ENCODE results near the gene SPINK9.

The SPINK9 gene

GRCh38 chr5:148333262-148333849 lies 2.0 kb upstream of the SPINK9 start:
- no peaks in the 10 kb centered on the region for H3K36me3 ChIP-seq (ENCODE audit: insufficient read depth, low read length)
- H3K9me3 ChIP-seq (ENCODE audit: low read length): no peaks in the 10 kb centered on the region
- H3K4me3 ChIP-seq (ENCODE audit: low read depth in 1 of 2, low read length in 2 of 2): no peak overlapping the region
- H3K4me1 ChIP-seq (ENCODE audit: insufficient read depth, low read length): no peaks in the 10 kb centered on the region
- H3K9ac ChIP-seq (ENCODE audit: low read length): no peak overlapping the region
- no peak overlapping the region for H3K27ac ChIP-seq (ENCODE audit: low read depth, low read length)
- no peaks in the 10 kb centered on the region for H3K27me3 ChIP-seq (ENCODE audit: control insufficient read depth in 1 of 2, insufficient read depth in 2 of 2, low read length in 2 of 2)

DNA sequence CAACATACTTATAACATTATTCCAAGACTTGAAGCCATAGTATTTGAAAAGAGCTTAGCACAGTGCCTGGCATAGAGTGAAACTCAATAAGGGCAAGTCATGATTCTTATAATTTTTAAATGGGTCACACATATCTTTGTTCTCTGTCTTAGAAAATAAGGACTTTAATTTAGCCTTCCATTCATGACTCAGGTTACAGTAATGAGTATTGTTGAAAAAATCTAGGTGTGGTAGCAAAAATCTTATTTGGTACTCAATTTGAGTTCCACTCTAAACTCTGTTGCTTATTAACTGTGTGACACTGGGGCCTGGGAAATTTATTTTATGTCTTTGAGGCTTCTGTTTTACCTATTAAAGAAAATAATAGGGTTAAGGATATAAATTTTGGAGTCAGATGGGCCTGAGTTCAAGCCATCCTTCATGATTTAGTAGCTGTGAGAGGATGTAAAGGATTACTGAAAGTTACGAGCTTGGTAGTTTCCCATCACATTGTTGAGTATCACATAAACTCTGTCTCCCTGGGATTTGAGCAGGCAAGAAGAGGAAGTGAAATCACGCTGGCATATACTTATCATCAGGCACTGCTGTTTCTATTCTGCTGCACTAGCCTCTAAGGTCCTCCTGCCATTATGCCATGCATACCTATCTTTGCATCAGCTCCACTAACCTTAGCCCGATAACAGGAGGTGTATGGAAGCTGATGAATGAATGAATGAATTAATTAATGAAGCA lies 1.5 kb downstream of the SPINK9 start:
- Histone ChIP-seq H3K9ac (ENCODE audit: low read length) (no peak overlapping the region), H3K4me1 (ENCODE audit: insufficient read depth, low read length) (no peaks in the 10 kb centered on the region), H3K36me3 (ENCODE audit: insufficient read depth, low read length) (no peaks in the 10 kb centered on the region), H3K27me3 (ENCODE audit: control insufficient read depth in 1 of 2, insufficient read depth in 2 of 2, low read length in 2 of 2) (no peaks in the 10 kb centered on the region), H3K4me3 (ENCODE audit: low read depth in 1 of 2, low read length in 2 of 2) (no peak overlapping the region), H3K9me3 (ENCODE audit: low read length) (no peaks in the 10 kb centered on the region), H3K27ac (ENCODE audit: low read depth, low read length) (no peak overlapping the region)

GRCh38 chr5:148342371-148343045 lies 7.1 kb downstream of the SPINK9 start:
- Histone ChIP-seq H3K9me3 (ENCODE audit: low read length) (no peaks in the 10 kb centered on the region), H3K4me3 (ENCODE audit: low read depth in 1 of 2, low read length in 2 of 2) (no peak overlapping the region), H3K27ac (ENCODE audit: low read depth, low read length) (no peak overlapping the region), H3K9ac (ENCODE audit: low read length) (no peak overlapping the region), H3K27me3 (ENCODE audit: control insufficient read depth in 1 of 2, insufficient read depth in 2 of 2, low read length in 2 of 2) (no peaks in the 10 kb centered on the region), H3K4me1 (ENCODE audit: insufficient read depth, low read length) (no peaks in the 10 kb centered on the region), H3K36me3 (ENCODE audit: insufficient read depth, low read length) (no peaks in the 10 kb centered on the region)

DNA sequence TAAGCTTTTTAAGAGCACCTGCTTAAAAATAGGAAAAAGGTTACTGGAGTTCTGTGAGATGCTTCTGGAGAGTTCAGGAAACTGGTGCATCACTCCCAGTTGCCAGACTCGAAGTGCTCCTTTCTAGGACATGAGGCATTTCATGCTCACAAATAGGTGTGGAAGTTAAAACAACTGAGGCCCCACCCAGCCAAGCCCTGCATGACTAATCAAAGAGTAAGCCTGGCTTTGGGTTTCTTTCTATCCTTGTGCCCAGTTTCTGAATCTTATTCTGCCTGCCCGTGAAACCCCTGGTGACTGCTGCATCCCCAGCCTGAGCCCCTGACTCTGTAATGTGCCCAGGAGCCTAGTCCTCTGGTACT lies 7.7 kb downstream of the SPINK9 start:
- no peaks in the 10 kb centered on the region for H3K27me3 ChIP-seq (ENCODE audit: control insufficient read depth in 1 of 2, insufficient read depth in 2 of 2, low read length in 2 of 2)
- no peak overlapping the region for H3K4me3 ChIP-seq (ENCODE audit: low read depth in 1 of 2, low read length in 2 of 2)
- H3K36me3 ChIP-seq (ENCODE audit: insufficient read depth, low read length): no peaks in the 10 kb centered on the region
- no peak overlapping the region for H3K27ac ChIP-seq (ENCODE audit: low read depth, low read length)
- H3K4me1 ChIP-seq (ENCODE audit: insufficient read depth, low read length): no peaks in the 10 kb centered on the region
- no peak overlapping the region for H3K9ac ChIP-seq (ENCODE audit: low read length)
- H3K9me3 ChIP-seq (ENCODE audit: low read length): no peaks in the 10 kb centered on the region

GRCh38 chr5:148343603-148344487 lies 8.5 kb downstream of the SPINK9 start:
- Histone ChIP-seq H3K36me3 (ENCODE audit: insufficient read depth, low read length) (no peaks in the 10 kb centered on the region), H3K9me3 (ENCODE audit: low read length) (no peaks in the 10 kb centered on the region), H3K4me1 (ENCODE audit: insufficient read depth, low read length) (no peaks in the 10 kb centered on the region), H3K27me3 (ENCODE audit: control insufficient read depth in 1 of 2, insufficient read depth in 2 of 2, low read length in 2 of 2) (no peaks in the 10 kb centered on the region), H3K4me3 (ENCODE audit: low read depth in 1 of 2, low read length in 2 of 2) (no peak overlapping the region), H3K9ac (ENCODE audit: low read length) (no peak overlapping the region), H3K27ac (ENCODE audit: low read depth, low read length) (no peak overlapping the region)

- Histone ChIP-seq H3K27me3 (ENCODE audit: control insufficient read depth in 1 of 2, insufficient read depth in 2 of 2, low read length in 2 of 2) (no peaks in the 10 kb centered on the region), H3K27ac (ENCODE audit: low read depth, low read length) (no peak overlapping the region), H3K4me3 (ENCODE audit: low read depth in 1 of 2, low read length in 2 of 2) (no peak overlapping the region)
Measured at GRCh38 chr5:148347706-148348105, 12.3 kb downstream of the SPINK9 start.

DNA sequence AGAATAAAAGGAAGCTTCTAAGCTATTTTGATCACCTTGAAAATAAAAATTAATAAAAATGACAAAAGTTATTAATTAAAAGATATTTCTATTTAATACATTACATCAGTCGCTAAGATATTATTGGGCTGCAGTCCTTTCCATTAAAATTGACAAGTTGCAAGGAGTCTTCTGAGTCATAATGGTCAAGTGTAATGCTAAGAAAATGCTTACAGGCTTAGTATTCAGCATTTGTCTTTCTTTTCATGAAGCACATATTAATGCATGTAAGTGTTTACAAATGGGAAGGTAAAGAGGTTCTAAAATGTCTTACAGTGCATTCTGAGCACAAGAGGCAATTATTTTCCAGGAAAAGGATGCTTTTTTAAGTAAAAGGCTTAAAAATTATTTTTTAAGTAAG lies 17.3 kb downstream of the SPINK9 start:
- Histone ChIP-seq H3K27me3 (ENCODE audit: control insufficient read depth in 1 of 2, insufficient read depth in 2 of 2, low read length in 2 of 2) (no peaks in the 10 kb centered on the region), H3K4me3 (ENCODE audit: low read depth in 1 of 2, low read length in 2 of 2) (no peak overlapping the region), H3K9me3 (ENCODE audit: low read length) (no peaks in the 10 kb centered on the region), H3K4me1 (ENCODE audit: insufficient read depth, low read length) (no peaks in the 10 kb centered on the region), H3K27ac (ENCODE audit: low read depth, low read length) (no peak overlapping the region), H3K9ac (ENCODE audit: low read length) (no peak overlapping the region), H3K36me3 (ENCODE audit: insufficient read depth, low read length) (no peaks in the 10 kb centered on the region)

More at GRCh38 chr5:148347706-148348105, 12.3 kb downstream of the SPINK9 start:
- Histone ChIP-seq H3K9me3 (ENCODE audit: low read length) (no peaks in the 10 kb centered on the region), H3K36me3 (ENCODE audit: insufficient read depth, low read length) (no peaks in the 10 kb centered on the region), H3K9ac (ENCODE audit: low read length) (no peak overlapping the region), H3K4me1 (ENCODE audit: insufficient read depth, low read length) (no peaks in the 10 kb centered on the region)

GRCh38 chr5:148353634-148354033 lies 18.3 kb downstream of the SPINK9 start:
- no peaks in the 10 kb centered on the region for H3K9me3 ChIP-seq (ENCODE audit: low read length)
- no peak overlapping the region for H3K27ac ChIP-seq (ENCODE audit: low read depth, low read length)
- no peaks in the 10 kb centered on the region for H3K27me3 ChIP-seq (ENCODE audit: control insufficient read depth in 1 of 2, insufficient read depth in 2 of 2, low read length in 2 of 2)
- no peaks in the 10 kb centered on the region for H3K36me3 ChIP-seq (ENCODE audit: insufficient read depth, low read length)
- H3K4me1 ChIP-seq (ENCODE audit: insufficient read depth, low read length): no peaks in the 10 kb centered on the region
- H3K4me3 ChIP-seq (ENCODE audit: low read depth in 1 of 2, low read length in 2 of 2): no peak overlapping the region
- no peak overlapping the region for H3K9ac ChIP-seq (ENCODE audit: low read length)

DNA sequence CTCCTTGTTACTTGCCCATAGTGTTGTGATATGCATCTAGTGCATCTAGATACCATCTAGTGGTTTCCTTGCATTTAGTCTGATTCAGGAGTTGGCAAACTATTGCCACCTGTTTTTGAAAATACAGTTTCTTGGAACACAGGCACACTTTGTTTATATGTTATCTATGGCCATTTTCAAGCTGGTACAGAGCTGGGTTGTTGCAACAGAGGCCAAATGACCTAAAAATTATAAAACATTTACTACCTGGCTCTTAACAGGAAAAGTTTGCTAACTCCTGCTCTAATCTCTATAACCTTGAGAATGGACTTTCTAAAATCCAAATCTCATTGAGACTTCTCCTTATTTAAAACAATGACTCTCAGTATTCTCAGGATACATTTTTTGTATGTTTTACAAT lies 29.0 kb downstream of the SPINK9 start:
- H3K4me3 ChIP-seq (ENCODE audit: low read depth in 1 of 2, low read length in 2 of 2): no peak overlapping the region
- no peaks in the 10 kb centered on the region for H3K27me3 ChIP-seq (ENCODE audit: control insufficient read depth in 1 of 2, insufficient read depth in 2 of 2, low read length in 2 of 2)
- H3K9me3 ChIP-seq (ENCODE audit: low read length): no peaks in the 10 kb centered on the region
- H3K4me1 ChIP-seq (ENCODE audit: insufficient read depth, low read length): no peaks in the 10 kb centered on the region
- no peak overlapping the region for H3K9ac ChIP-seq (ENCODE audit: low read length)
- no peak overlapping the region for H3K27ac ChIP-seq (ENCODE audit: low read depth, low read length)
- no peaks in the 10 kb centered on the region for H3K36me3 ChIP-seq (ENCODE audit: insufficient read depth, low read length)

DNA sequence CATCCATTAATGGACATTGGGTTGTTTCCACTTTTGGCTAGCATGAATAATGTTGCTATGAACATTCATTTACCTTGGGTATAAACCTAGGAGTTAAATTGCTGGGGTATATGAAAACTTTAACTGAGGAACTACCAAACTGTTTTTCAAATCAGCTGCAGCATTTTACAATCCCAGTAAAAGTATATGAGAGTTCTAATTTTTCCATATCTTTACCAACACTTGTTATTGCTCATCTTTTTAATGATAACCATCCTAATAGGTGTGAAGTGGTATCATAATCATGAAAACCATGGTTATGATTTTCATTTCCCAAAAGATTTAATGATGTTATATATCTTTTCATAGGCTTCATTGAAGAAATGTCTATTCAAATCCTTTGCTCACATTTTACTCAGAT lies 32.9 kb downstream of the SPINK9 start:
- Histone ChIP-seq H3K9ac (ENCODE audit: low read length) (no peak overlapping the region), H3K9me3 (ENCODE audit: low read length) (no peaks in the 10 kb centered on the region), H3K36me3 (ENCODE audit: insufficient read depth, low read length) (no peaks in the 10 kb centered on the region), H3K4me3 (ENCODE audit: low read depth in 1 of 2, low read length in 2 of 2) (no peak overlapping the region), H3K27ac (ENCODE audit: low read depth, low read length) (no peak overlapping the region), H3K4me1 (ENCODE audit: insufficient read depth, low read length) (no peaks in the 10 kb centered on the region), H3K27me3 (ENCODE audit: control insufficient read depth in 1 of 2, insufficient read depth in 2 of 2, low read length in 2 of 2) (no peaks in the 10 kb centered on the region)

- H3K9ac ChIP-seq (ENCODE audit: low read length): no peak overlapping the region
- no peaks in the 10 kb centered on the region for H3K9me3 ChIP-seq (ENCODE audit: low read length)
- no peak overlapping the region for H3K27ac ChIP-seq (ENCODE audit: low read depth, low read length)
- no peaks in the 10 kb centered on the region for H3K4me1 ChIP-seq (ENCODE audit: insufficient read depth, low read length)
- H3K4me3 ChIP-seq (ENCODE audit: low read depth in 1 of 2, low read length in 2 of 2): no peak overlapping the region
- no peaks in the 10 kb centered on the region for H3K36me3 ChIP-seq (ENCODE audit: insufficient read depth, low read length)
- H3K27me3 ChIP-seq (ENCODE audit: control insufficient read depth in 1 of 2, insufficient read depth in 2 of 2, low read length in 2 of 2): no peaks in the 10 kb centered on the region
Measured at GRCh38 chr5:148372166-148372725, 36.9 kb downstream of the SPINK9 start.

All from muscle layer of colon (tissue), 2 donors.